GM12878 (cell line): ENCODE data around the gene RETREG2. TPM values are rescaled to one million over a fixed set of nuclear protein-coding genes. Genes with fewer than 3 reads are reported as not detected.

ENCODE experiments used
- ATF7 ChIP-seq: fragments of 450-650 bp; IDR thresholded peaks from 2 replicates; pipeline ENCODE4 v1.6.1; 2016; ENCODE audit warnings: low read depth, mild to moderate bottlenecking
- BACH1 ChIP-seq: fragments of 450-650 bp; IDR thresholded peaks from 2 replicates; pipeline ENCODE4 v1.6.1; 2017; ENCODE audit warnings: mild to moderate bottlenecking, borderline replicate concordance
- BCL11A ChIP-seq: IDR thresholded peaks from 2 replicates; pipeline ENCODE4 v1.6.1; 2011; ENCODE audit warnings: low read depth, low read length
- CBFB ChIP-seq: IDR thresholded peaks from 2 replicates; pipeline ENCODE4 v1.6.1; 2016; ENCODE audit warnings: antibody characterized with exemption, low read depth
- EED ChIP-seq: sonication (generic); IDR thresholded peaks from 2 replicates; pipeline ENCODE4 v1.6.1; 2016; ENCODE audit warnings: antibody characterized with exemption, low read depth
- EGR1 ChIP-seq, 2 experiments: IDR thresholded peaks; 1 replicate in 1 of 2; 2 replicates in 1 of 2; pipeline ENCODE4 v1.6.1; 2011 to 2012; ENCODE audit warnings: low read depth in 2 of 2, low read length in 2 of 2, borderline replicate concordance in 1 of 2, mild to moderate bottlenecking in 1 of 2, moderate library complexity in 1 of 2
- GABPA ChIP-seq: IDR thresholded peaks from 2 replicates; pipeline ENCODE4 v1.6.1; 2014; ENCODE audit warnings: antibody characterized with exemption, low read depth, mild to moderate bottlenecking, inconsistent platforms
- HSF1 ChIP-seq: fragments of 150-350 bp; IDR thresholded peaks from 2 replicates; pipeline ENCODE4 v1.6.1; 2014; ENCODE audit warnings: mild to moderate bottlenecking, low read depth, low read length
- JUNB ChIP-seq: IDR thresholded peaks from 2 replicates; pipeline ENCODE4 v1.6.1; 2016; ENCODE audit warnings: antibody characterized with exemption, mild to moderate bottlenecking
- KDM1A ChIP-seq: fragments of 200-600 bp; sonication (generic); IDR thresholded peaks from 2 replicates; pipeline ENCODE4 v1.6.1; 2016; ENCODE audit warnings: borderline replicate concordance
- KLF5 ChIP-seq: fragments of 450-650 bp; IDR thresholded peaks from 2 replicates; pipeline ENCODE4 v1.6.1; 2014; ENCODE audit warnings: mild to moderate bottlenecking; ENCODE audit not compliant: partially characterized antibody
- MTA3 ChIP-seq: IDR thresholded peaks from 2 replicates; pipeline ENCODE4 v1.6.1; 2012; ENCODE audit warnings: low read length, inconsistent platforms, borderline replicate concordance
- MXI1 ChIP-seq: fragments of 150-350 bp; IDR thresholded peaks from 2 replicates; pipeline ENCODE4 v1.6.1; 2011; ENCODE audit warnings: low read depth, mild to moderate bottlenecking, inconsistent platforms, low read length, improper control_type of control experiment
- NRF1 ChIP-seq: conservative IDR thresholded peaks from 2 replicates; pipeline ENCODE4 v1.6.1; 2011; ENCODE audit warnings: mild to moderate bottlenecking, low read depth, low read length, improper control_type of control experiment
- POLR2AphosphoS5 ChIP-seq: IDR thresholded peaks from 2 replicates; pipeline ENCODE4 v1.6.1; 2011; ENCODE audit warnings: mild to moderate bottlenecking, low read length, inconsistent platforms
- RELB ChIP-seq: fragments of 450-650 bp; IDR thresholded peaks from 2 replicates; pipeline ENCODE4 v1.6.1; 2017; ENCODE audit warnings: low read depth, mild to moderate bottlenecking, moderate library complexity
- RUNX3 ChIP-seq: IDR thresholded peaks from 2 replicates; pipeline ENCODE4 v1.6.1; 2012; ENCODE audit warnings: low read length, inconsistent platforms
- SPI1 ChIP-seq: IDR thresholded peaks from 2 replicates; pipeline ENCODE4 v1.6.1; 2011; ENCODE audit warnings: low read depth, mild to moderate bottlenecking, low read length, moderate library complexity, borderline replicate concordance; ENCODE audit not compliant: insufficient read depth
- SREBF1 ChIP-seq: IDR thresholded peaks from 2 replicates; pipeline ENCODE4 v1.6.1; 2012; ENCODE audit warnings: mild to moderate bottlenecking, low read length
- STAT1 ChIP-seq: fragments of 450-650 bp; conservative IDR thresholded peaks from 2 replicates; pipeline ENCODE4 v1.6.1; 2014; ENCODE audit warnings: antibody characterized with exemption, mild to moderate bottlenecking
- TAF1 ChIP-seq: IDR thresholded peaks from 2 replicates; pipeline ENCODE4 v1.6.1; 2011; ENCODE audit warnings: mild to moderate bottlenecking, low read depth, low read length, borderline replicate concordance
- TCF12 ChIP-seq: IDR thresholded peaks from 2 replicates; pipeline ENCODE4 v1.6.1; 2011; ENCODE audit warnings: low read depth, mild to moderate bottlenecking, low read length
- ZNF592 ChIP-seq: fragments of 450-650 bp; IDR thresholded peaks from 2 replicates; pipeline ENCODE4 v1.6.1; 2017; ENCODE audit warnings: mild to moderate bottlenecking, moderate library complexity
- polyA plus RNA-seq, 11 experiments: library from polyadenylated mRNA; depleted of rRNA in 4 of 11; unstranded in 6 of 11; stranded (reverse) in 5 of 11; fragments of >200 nt; fragmentation: Nextera tagmentation in 4 of 11; fragmentation: Illumina TruSeq in 1 of 11; extraction: Ambion mirVana in 4 of 11; extraction: Trizol in 1 of 11; gene quantifications; 1 replicate in 1 of 11; 2 replicates in 10 of 11; pipeline versions ENCODE4 v1.2.1 to v1.2.3, GENCODE V29; 2011 to 2016; ENCODE audit warnings: inconsistent platforms in 2 of 11, missing spikeins in 2 of 11, low read depth in 1 of 11
- total RNA-seq, 4 experiments: library from RNA; depleted of rRNA in 3 of 4; stranded (reverse); fragments of >200 nt in 3 of 4; fragmentation: Illumina TruSeq in 1 of 4; extraction: Trizol in 1 of 4; gene quantifications; 2 replicates each; pipeline versions ENCODE4 v1.2.1 to v1.2.3, GENCODE V29; 2013 to 2021

Gene RETREG2
- total and polyA plus RNA-seq, 10 of the 15 experiments (the other 5 are each of a cell fraction or from before 2014, with no cell fraction given) = 10.1 to 72.0 (median 28.3) TPM

- TF ChIP-seq ZNF592 (0 out of 2 replicates have a peak, but pooled peaks have one; percentile 22), RELB (peak; percentile 60), SPI1 (0 out of 2 replicates have a peak, but pooled peaks have one; percentile 1), CBFB (peak; percentile 64), GABPA (no peak), JUNB (no peak), NRF1 (peak; percentile 45), KLF5 (no peak), KDM1A (no peak), MXI1 (peak; percentile 54), TCF12 (peak; percentile 34; the same call in 1 of the 2 replicates), RUNX3 (0 out of 2 replicates have a peak, but pooled peaks have one; percentile 24), HSF1 (no peak), BACH1 (peak; percentile 79; the same call in 1 of the 2 replicates), ATF7 (peak; percentile 73), SREBF1 (no peak), TAF1 (peak; percentile 90), STAT1 (no peak), EGR1 (IDR thresholded peaks at IDR 0.05; ENCODE audit: borderline replicate concordance in 1 of 2, low read depth in 2 of 2, low read length in 2 of 2) (peak; percentile 42 to 84; a peak in 2 of 3 replicates), BCL11A (no peak), EED (no peak), MTA3 (no peak; the same call in 1 of the 2 replicates), POLR2AphosphoS5 (peak; percentile 97)
Observed at GRCh38 chr2:219206328-219207133, 28.5 kb downstream of the RETREG2 start, which contains the start of gene ZFAND2B (continued).
